Small intestine (tissue), 7 donors: ENCODE data around the gene EPB41L2. TPM values are rescaled to one million over a fixed set of nuclear protein-coding genes. Genes with fewer than 3 reads are reported as not detected.

ENCODE experiments used
- DNase-seq, 2 donors: peaks; one replicate each; pipeline versions ENCODE4 v3.0.0 to v3.0.0-alpha.2; 2013
- FAIRE-seq: peaks from 2 replicates; lab custom pipeline; 2012; peaks lifted over from hg19 to GRCh38; lab: Jason Lieb, UNC
- H3K27ac ChIP-seq, 3 donors: one replicate each; pipeline ENCODE4 v1.5.1; 2013; ENCODE audit warnings: low read length in 2 of 3, mild to moderate bottlenecking in 2 of 3, control low read depth in 1 of 3, inconsistent platforms in 1 of 3, low read depth in 1 of 3, moderate library complexity in 1 of 3
- H3K27me3 ChIP-seq, 3 donors: one replicate each; pipeline ENCODE4 v1.6.1; 2013; ENCODE audit warnings: low read length in 3 of 3, inconsistent platforms in 1 of 3; ENCODE audit not compliant: control insufficient read depth in 3 of 3, insufficient read depth in 3 of 3
- H3K36me3 ChIP-seq, 3 donors: one replicate each; pipeline ENCODE4 v1.6.1; 2013; ENCODE audit warnings: low read length in 3 of 3, inconsistent platforms in 1 of 3, low read depth in 1 of 3, mild to moderate bottlenecking in 1 of 3, moderate library complexity in 1 of 3; ENCODE audit not compliant: control insufficient read depth in 3 of 3, insufficient read depth in 2 of 3
- H3K4me1 ChIP-seq, 3 donors: one replicate each; pipeline ENCODE4 v1.6.1; 2013; ENCODE audit warnings: low read length in 2 of 3, inconsistent platforms in 1 of 3, low read depth in 1 of 3, mild to moderate bottlenecking in 1 of 3, moderate library complexity in 1 of 3; ENCODE audit not compliant: control insufficient read depth in 3 of 3, insufficient read depth in 2 of 3
- H3K4me3 ChIP-seq, 3 donors: one replicate each; pipeline ENCODE4 v1.5.1; 2013; ENCODE audit warnings: low read length in 3 of 3, control low read depth in 1 of 3, inconsistent platforms in 1 of 3, low read depth in 1 of 3, mild to moderate bottlenecking in 1 of 3, moderate library complexity in 1 of 3
- H3K9me3 ChIP-seq, 2 donors: one replicate each; pipeline ENCODE4 v1.6.1; 2013; ENCODE audit warnings: low read depth in 1 of 2, low read length in 1 of 2; ENCODE audit not compliant: control insufficient read depth in 2 of 2, insufficient read depth in 1 of 2
- WGBS, 3 donors: extraction: QIAGEN DNeasy Blood & Tissue Kit; methylation state at CpG; one replicate each; pipeline ENCODE4 v1.1.7; 2013; 5-methylcytosine and 5-hydroxymethylcytosine counted together
- polyA plus RNA-seq, 4 donors: library from polyadenylated mRNA; stranded (reverse) in 3 of 4; unstranded in 1 of 4; fragments of 200-250 nt in 3 of 4; fragments of 120-200 nt in 1 of 4; gene quantifications; one replicate each; pipeline versions ENCODE4 v1.2.1 to v1.2.3, GENCODE V29; 2013
- donor health status: healthy with polysubstance abuse.
- donor health status: control.
- donor health status: control.
- donor health status: Bipolar disorder and iron deficiency.
- donor health status: healthy.

EPB41L2 gene
- polyA plus RNA-seq, 4 donors, result 14.8 to 63.0 (median 31.1) TPM

- Histone ChIP-seq H3K9me3 (no peaks in the 10 kb centered on the region), H3K4me3 (no peak overlapping the region), H3K27me3 (no peaks in the 10 kb centered on the region), H3K27ac (no peak overlapping the region), H3K4me1 (peaks cover 0 to 12% (median 6%) of the 10 kb centered on the region in 3 donors), H3K36me3 (no peaks in the 10 kb centered on the region)
- 65 to 71% (median 66%) methylated on average over 5 of the region's 5 CpGs for WGBS, 3 donors
- FAIRE-seq (no peak), DNase-seq (no peak)
Measured at GRCh38 chr6:130964808-130965604, 98.0 kb downstream of the EPB41L2 start.

DNA sequence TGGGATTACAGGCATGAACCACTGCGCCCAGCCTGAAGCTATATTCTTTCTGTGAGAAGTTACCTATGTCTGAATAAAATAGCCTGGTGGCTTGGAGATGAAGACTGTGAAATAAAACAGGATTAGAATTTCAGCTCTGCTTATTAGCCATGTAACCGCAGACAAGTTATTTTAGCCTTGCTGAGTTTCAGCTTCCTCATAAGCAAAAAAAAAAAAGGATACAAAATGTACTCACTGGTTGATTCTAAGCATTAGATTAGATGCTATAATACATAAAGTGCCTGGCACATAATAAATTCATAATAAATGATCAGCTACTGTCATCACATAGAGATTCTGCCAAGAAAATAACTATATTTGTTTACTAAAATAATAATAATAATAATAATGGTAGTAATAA, 98.8 kb downstream of the EPB41L2 start:
- H3K27ac ChIP-seq, result no peak overlapping the region
- H3K27me3 ChIP-seq, result no peaks in the 10 kb centered on the region
- FAIRE-seq (no peak), DNase-seq (no peak)
- no peaks in the 10 kb centered on the region for H3K36me3 ChIP-seq
- no peak overlapping the region for H3K4me3 ChIP-seq
- H3K9me3 ChIP-seq, result no peaks in the 10 kb centered on the region
- H3K4me1 ChIP-seq, result peaks cover 0 to 12% (median 4%) of the 10 kb centered on the region in 3 donors
- 93 to 98% (median 94%) methylated on average over 2 of the region's 2 CpGs for WGBS, 3 donors

DNA sequence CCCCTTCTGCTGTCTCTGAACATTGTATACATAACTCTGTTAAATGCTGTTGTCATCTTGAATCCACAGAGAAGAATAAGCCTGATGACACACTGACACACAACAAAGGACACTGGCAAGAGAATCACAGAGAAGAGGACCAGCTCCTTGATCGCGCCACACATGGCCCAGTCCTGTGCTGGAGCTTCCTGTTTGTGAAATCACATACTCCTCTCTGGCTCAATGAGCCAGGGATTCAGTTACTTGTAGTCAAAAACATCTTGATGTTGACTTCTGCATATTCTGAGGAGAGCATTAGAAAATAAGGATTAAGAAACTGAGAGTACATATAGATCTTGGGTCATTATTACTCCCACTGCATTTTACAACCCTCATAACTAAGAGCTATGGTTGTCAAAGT, 100.1 kb downstream of the EPB41L2 start:
- Histone ChIP-seq H3K27ac (no peak overlapping the region), H3K4me1 (peaks cover 0 to 10% (median 3%) of the 10 kb centered on the region in 3 donors), H3K9me3 (no peaks in the 10 kb centered on the region), H3K36me3 (no peaks in the 10 kb centered on the region), H3K27me3 (no peaks in the 10 kb centered on the region), H3K4me3 (no peak overlapping the region)
- WGBS, 3 donors, result 63 to 77% (median 66%) methylated on average over 2 of the region's 2 CpGs
- DNase-seq, result no peak
- FAIRE-seq, result no peak

DNA sequence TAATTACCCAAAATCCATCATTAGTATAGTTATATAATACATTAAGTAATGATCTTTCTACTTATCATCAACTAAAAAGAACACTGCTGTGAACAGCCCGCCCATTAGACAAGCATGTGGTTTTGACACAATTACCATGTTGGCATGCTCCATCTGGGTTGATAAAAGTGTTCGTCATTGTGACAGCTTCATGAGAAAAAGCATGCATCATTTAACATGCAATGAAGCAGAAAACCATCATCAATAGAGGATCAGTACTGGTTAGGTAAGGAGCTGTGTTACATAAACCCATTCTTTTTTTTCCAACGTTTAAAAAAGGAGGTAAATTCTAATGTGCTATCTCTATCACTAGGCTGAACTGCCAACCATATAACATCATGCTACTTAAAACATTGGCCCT, 101.9 kb downstream of the EPB41L2 start:
- no peak for FAIRE-seq
- H3K4me3 ChIP-seq, result no peak overlapping the region
- no peaks in the 10 kb centered on the region for H3K9me3 ChIP-seq
- no peak for DNase-seq
- 85 to 92% (median 90%) methylated on average over 3 of the region's 3 CpGs for WGBS, 3 donors
- no peaks in the 10 kb centered on the region for H3K27me3 ChIP-seq
- H3K4me1 ChIP-seq, result peaks cover under 1 to 2% (median 1%) of the 10 kb centered on the region in 3 donors
- H3K36me3 ChIP-seq, result no peaks in the 10 kb centered on the region
- H3K27ac ChIP-seq, result no peak overlapping the region

DNA sequence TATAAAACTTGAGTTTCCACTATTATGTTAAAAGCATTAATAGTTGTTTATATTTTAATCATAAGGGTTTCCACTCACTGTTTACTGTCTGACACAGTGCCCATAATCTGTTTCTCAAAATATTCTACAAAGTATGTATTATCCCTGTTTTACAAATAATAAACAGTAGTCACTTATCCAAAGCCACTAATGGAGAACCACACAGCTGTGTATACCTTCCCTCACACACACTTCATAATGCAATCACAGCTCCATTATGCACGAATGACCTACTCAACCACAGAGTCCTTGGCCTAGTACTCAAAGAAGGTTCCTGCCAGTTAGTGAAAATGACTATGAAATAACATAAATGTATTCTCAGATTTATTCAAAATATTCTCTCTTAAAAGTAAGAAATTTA, 103.1 kb downstream of the EPB41L2 start:
- FAIRE-seq, result no peak
- no peak overlapping the region for H3K4me3 ChIP-seq
- WGBS, 3 donors, result 60 to 93% (median 80%) methylated on average over 1 of the region's 1 CpG
- H3K27ac ChIP-seq, result no peak overlapping the region
- H3K36me3 ChIP-seq, result no peaks in the 10 kb centered on the region
- DNase-seq, result no peak
- H3K4me1 ChIP-seq, result peaks cover 2 to 8% (median 7%) of the 10 kb centered on the region in 3 donors
- no peaks in the 10 kb centered on the region for H3K27me3 ChIP-seq
- no peaks in the 10 kb centered on the region for H3K9me3 ChIP-seq

GRCh38 chr6:130958468-130958867, 104.6 kb downstream of the EPB41L2 start:
- Histone ChIP-seq H3K4me1 (peaks cover 2 to 8% (median 5%) of the 10 kb centered on the region in 3 donors), H3K9me3 (no peaks in the 10 kb centered on the region), H3K27me3 (no peaks in the 10 kb centered on the region), H3K27ac (no peak overlapping the region), H3K4me3 (no peak overlapping the region), H3K36me3 (peaks cover 0 to 2% (median 0%) of the 10 kb centered on the region in 3 donors)
- no peak for DNase-seq
- FAIRE-seq, result no peak
- 90 to 97% (median 96%) methylated on average over 2 of the region's 2 CpGs for WGBS, 3 donors

DNA sequence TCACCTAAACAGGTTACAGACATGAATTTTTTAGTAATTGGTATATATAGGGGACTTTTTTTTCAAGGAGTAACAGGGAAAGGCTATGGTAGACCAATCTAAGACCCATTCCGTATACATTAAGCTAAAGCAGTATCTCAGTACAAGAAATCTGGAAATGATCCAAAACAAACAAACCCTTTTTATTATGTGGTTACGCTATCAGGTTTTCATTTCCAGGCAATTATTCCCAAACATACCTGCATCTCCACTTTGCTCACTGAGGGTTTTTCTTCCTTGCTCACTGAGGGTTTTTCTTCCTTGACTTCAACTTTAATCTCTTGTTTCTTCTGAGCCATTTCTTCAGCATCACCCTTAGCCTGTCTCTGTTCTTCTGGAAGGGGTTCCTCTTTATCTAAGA, 107.3 kb downstream of the EPB41L2 start:
- DNase-seq, result peak; percentile 52 to 75
- H3K4me3 ChIP-seq, result no peak overlapping the region
- H3K27ac ChIP-seq, result no peak overlapping the region
- no peaks in the 10 kb centered on the region for H3K9me3 ChIP-seq
- H3K36me3 ChIP-seq, result peaks cover 0 to 6% (median 0%) of the 10 kb centered on the region in 3 donors
- WGBS, 3 donors, result 19 to 68% (median 48%) methylated on average over 2 of the region's 2 CpGs
- no peaks in the 10 kb centered on the region for H3K27me3 ChIP-seq
- H3K4me1 ChIP-seq, result peaks cover 2 to 8% (median 5%) of the 10 kb centered on the region in 3 donors
- no peak for FAIRE-seq

- H3K9me3 ChIP-seq, result no peaks in the 10 kb centered on the region
- peaks cover 0 to 5% (median 3%) of the 10 kb centered on the region in 3 donors for H3K4me1 ChIP-seq
- no peak overlapping the region for H3K27ac ChIP-seq
- no peak for FAIRE-seq
- no peak for DNase-seq
- H3K4me3 ChIP-seq, result no peak overlapping the region
- 95 to 100% (median 96%) methylated on average over 1 of the region's 1 CpG for WGBS, 3 donors
- no peaks in the 10 kb centered on the region for H3K27me3 ChIP-seq
- peaks cover 0 to 6% (median 0%) of the 10 kb centered on the region in 3 donors for H3K36me3 ChIP-seq
Measured at GRCh38 chr6:130949553-130949952, 113.5 kb downstream of the EPB41L2 start.
